Pancreas (tissue), 10 donors: Measurements from ENCODE around the gene ABAT. TPM values are rescaled to one million over a fixed set of nuclear protein-coding genes. Genes with fewer than 3 reads are reported as not detected.

Experiments used
- ATAC-seq, 4 donors: fragments of 200-7000 bp; cut with Tn5 transposase; one replicate each; pipeline versions ENCODE4 v1.8.0 to v1.9.1; 2020; ENCODE audit warnings: mild to moderate bottlenecking in 4 of 4, moderate library complexity in 4 of 4
- DNase-seq, 6 donors: peaks; one replicate each; pipeline ENCODE4 v3.0.0-alpha.2; 2020
- FAIRE-seq: peaks from 2 replicates; lab custom pipeline; 2012; peaks lifted over from hg19 to GRCh38; lab: Jason Lieb, UNC
- H3K27ac ChIP-seq, 4 donors: fragments of 200-600 bp; sonication (generic); 1 replicate in 3 of 4; 2 replicates in 1 of 4; pipeline versions ENCODE4 v1.5.0 to v1.8.0; 2020
- H3K27me3 ChIP-seq, 4 donors: fragments of 200-600 bp; one replicate each; pipeline ENCODE4 v1.8.0; 2021
- H3K36me3 ChIP-seq, 3 donors: fragments of 200-600 bp; sonication (generic) in 1 of 3; one replicate each; pipeline versions ENCODE4 v1.5.0 to v1.8.0; 2020 to 2021
- H3K4me1 ChIP-seq, 3 donors: fragments of 200-600 bp; one replicate each; pipeline ENCODE4 v1.8.0; 2021
- H3K4me3 ChIP-seq, 4 donors: fragments of 200-600 bp; sonication (generic) in 2 of 4; one replicate each; pipeline versions ENCODE4 v1.5.0 to v1.8.0; 2020 to 2021
- H3K9me3 ChIP-seq, 4 donors: fragments of 200-600 bp; one replicate each; pipeline ENCODE4 v1.8.0; 2021
- WGBS, 2 donors: extraction: QIAGEN DNeasy Blood & Tissue Kit; methylation state at CpG; one replicate each; pipeline ENCODE4 v1.1.7; 2013; 5-methylcytosine and 5-hydroxymethylcytosine counted together
- intact Hi-C, 3 donors: fragments of 100-400 bp; cut with DNase I; formaldehyde crosslinking; loops; one replicate each; pipeline versions ENCODE4 v1.11.1 to v1.14.2; 2022
- polyA plus RNA-seq, 2 donors: library from polyadenylated mRNA; stranded (reverse); fragments of 200-250 nt; gene quantifications; one replicate each; pipeline ENCODE4 v1.2.3, GENCODE V29; 2013
- total RNA-seq, 6 donors: library from RNA; stranded (reverse); fragmentation: NEBNext Ultra II Directional in 4 of 6; extraction: Animal tissue kit (Norgen Biotek cat#: 25700) in 4 of 6; gene quantifications; one replicate each; pipeline versions ENCODE4 v1.2.1 to v1.2.4, GENCODE V29; 2021 to 2023
- TF ChIP-seq, protein P1 (sequence below), 4 donors: fragments of 200-600 bp; sonication (generic) in 3 of 4; IDR thresholded peaks; one replicate each; pipeline versions ENCODE4 v1.5.0 to v1.8.0; 2021; ENCODE audit warnings: antibody characterized with exemption in 4 of 4
- donor health status: healthy with polysubstance abuse.
- donor health status: DM: no; HTN: no; CAD: no; lungs with moderate emphysema.
- donor health status: DM: no; HTN: no; CAD: no.
- donor health status: control.
- donor health status: control.
- donor health status: Bipolar disorder and iron deficiency.
- donor health status: DM: yes; HTN: yes; CAD: no.
- donor health status: DM: no; HTN: no; CAD: no.
- donor health status: DM: no; HTN: no; CAD: no.
- donor health status: DM: yes; HTN: yes; CAD: no.

Gene ABAT
- total and polyA plus RNA-seq, 8 donors: 21.5 to 50.2 (median 29.1) TPM

GRCh38 chr16:8761078-8761477 lies 86.7 kb downstream of the ABAT start:
- TF ChIP-seq, protein P1, sequence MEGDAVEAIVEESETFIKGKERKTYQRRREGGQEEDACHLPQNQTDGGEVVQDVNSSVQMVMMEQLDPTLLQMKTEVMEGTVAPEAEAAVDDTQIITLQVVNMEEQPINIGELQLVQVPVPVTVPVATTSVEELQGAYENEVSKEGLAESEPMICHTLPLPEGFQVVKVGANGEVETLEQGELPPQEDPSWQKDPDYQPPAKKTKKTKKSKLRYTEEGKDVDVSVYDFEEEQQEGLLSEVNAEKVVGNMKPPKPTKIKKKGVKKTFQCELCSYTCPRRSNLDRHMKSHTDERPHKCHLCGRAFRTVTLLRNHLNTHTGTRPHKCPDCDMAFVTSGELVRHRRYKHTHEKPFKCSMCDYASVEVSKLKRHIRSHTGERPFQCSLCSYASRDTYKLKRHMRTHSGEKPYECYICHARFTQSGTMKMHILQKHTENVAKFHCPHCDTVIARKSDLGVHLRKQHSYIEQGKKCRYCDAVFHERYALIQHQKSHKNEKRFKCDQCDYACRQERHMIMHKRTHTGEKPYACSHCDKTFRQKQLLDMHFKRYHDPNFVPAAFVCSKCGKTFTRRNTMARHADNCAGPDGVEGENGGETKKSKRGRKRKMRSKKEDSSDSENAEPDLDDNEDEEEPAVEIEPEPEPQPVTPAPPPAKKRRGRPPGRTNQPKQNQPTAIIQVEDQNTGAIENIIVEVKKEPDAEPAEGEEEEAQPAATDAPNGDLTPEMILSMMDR (IDR thresholded peaks at IDR 0.05): no peak
- no peak overlapping the region for H3K4me3 ChIP-seq
- H3K9me3 ChIP-seq: no peaks in the 10 kb centered on the region
- peak in 1 of 4 donors; percentile 21 for ATAC-seq
- intact Hi-C loops: no loop called here
- peak in 1 of 6 donors; percentile 22 for DNase-seq
- peaks cover 0 to 33% (median 0%) of the 10 kb centered on the region in 3 donors for H3K36me3 ChIP-seq
- H3K27ac ChIP-seq: no peak overlapping the region
- 77 to 82% methylated on average over 6 of the region's 6 CpGs for WGBS, 2 donors
- FAIRE-seq: no peak
- H3K4me1 ChIP-seq: no peaks in the 10 kb centered on the region
- H3K27me3 ChIP-seq: no peaks in the 10 kb centered on the region

- no peak for DNase-seq
- Histone ChIP-seq H3K9me3 (no peaks in the 10 kb centered on the region), H3K27ac (no peak overlapping the region), H3K4me3 (no peak overlapping the region), H3K36me3 (peaks cover 0 to 34% (median 0%) of the 10 kb centered on the region in 3 donors), H3K27me3 (no peaks in the 10 kb centered on the region), H3K4me1 (no peaks in the 10 kb centered on the region)
- no peak for FAIRE-seq
- no peak for ATAC-seq
- intact Hi-C loops: no loop called here
- WGBS, 2 donors: 88 to 92% methylated on average over 4 of the region's 4 CpGs
- TF ChIP-seq, protein P1 (IDR thresholded peaks at IDR 0.05): no peak
These were observed 87.8 kb downstream of the ABAT start for GRCh38 chr16:8762254-8762653.

- TF ChIP-seq, protein P1 (IDR thresholded peaks at IDR 0.05): no peak
- ATAC-seq: no peak
- no peak for DNase-seq
- whole genome bisulfite sequencing, 2 donors: 94 to 96% methylated on average over 3 of the region's 3 CpGs
- Histone ChIP-seq H3K9me3 (no peaks in the 10 kb centered on the region), H3K36me3 (peaks cover 0 to 37% (median 0%) of the 10 kb centered on the region in 3 donors), H3K4me3 (no peak overlapping the region), H3K4me1 (no peaks in the 10 kb centered on the region), H3K27ac (no peak overlapping the region), H3K27me3 (no peaks in the 10 kb centered on the region)
- intact Hi-C loops: no loop called here
- no peak for FAIRE-seq
These were observed 88.7 kb downstream of the ABAT start for GRCh38 chr16:8763083-8763482.

GRCh38 chr16:8763899-8764298 lies 89.5 kb downstream of the ABAT start:
- intact Hi-C loops: no loop called here
- FAIRE-seq: no peak
- H3K27ac ChIP-seq: no peak overlapping the region
- H3K27me3 ChIP-seq: no peaks in the 10 kb centered on the region
- H3K4me3 ChIP-seq: no peak overlapping the region
- DNase-seq: peak in 1 of 6 donors; percentile 34
- no peaks in the 10 kb centered on the region for H3K4me1 ChIP-seq
- ATAC-seq: no peak
- H3K36me3 ChIP-seq: peaks cover 0 to 45% (median 4%) of the 10 kb centered on the region in 3 donors
- TF ChIP-seq, protein P1 (IDR thresholded peaks at IDR 0.05): no peak
- H3K9me3 ChIP-seq: no peaks in the 10 kb centered on the region
- WGBS, 2 donors: 85 to 86% methylated on average over 10 of the region's 10 CpGs

DNA sequence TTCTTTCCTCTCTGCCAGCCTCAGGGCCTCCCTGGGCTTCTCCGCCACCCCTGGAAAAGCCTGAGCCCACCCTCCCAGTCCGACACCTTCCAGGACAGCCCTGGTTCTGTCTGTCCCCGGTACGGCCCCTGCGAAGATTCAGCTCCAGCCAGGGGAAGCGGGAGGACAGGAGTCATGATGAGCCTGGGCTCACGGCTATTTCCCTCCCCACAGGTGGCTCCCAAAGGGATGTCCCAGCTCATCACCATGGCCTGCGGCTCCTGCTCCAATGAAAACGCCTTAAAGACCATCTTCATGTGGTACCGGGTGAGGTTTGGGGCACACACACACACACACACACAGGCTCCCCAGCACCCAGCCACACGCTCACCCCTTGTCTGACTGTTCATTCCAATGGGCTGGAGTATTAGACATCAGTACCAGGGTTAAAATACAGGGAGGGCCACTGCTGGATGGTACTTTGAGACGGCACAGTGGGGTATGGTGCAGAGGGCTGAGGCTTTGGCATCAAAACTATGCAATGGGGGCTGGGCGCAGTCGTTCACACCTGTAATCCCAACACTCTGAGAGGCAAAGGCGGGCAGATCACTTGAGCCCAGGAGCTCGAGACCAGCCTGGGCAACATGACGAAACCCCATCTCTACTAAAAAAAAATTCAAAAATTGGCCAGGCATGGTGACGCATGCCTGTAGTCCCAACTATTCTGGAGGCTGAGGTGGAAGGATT lies 90.3 kb downstream of the ABAT start:
- Histone ChIP-seq H3K4me3 (no peak overlapping the region), H3K4me1 (no peaks in the 10 kb centered on the region), H3K9me3 (no peaks in the 10 kb centered on the region), H3K27me3 (no peaks in the 10 kb centered on the region), H3K36me3 (peaks cover 0 to 47% (median 4%) of the 10 kb centered on the region in 3 donors), H3K27ac (no peak overlapping the region)
- no peak for FAIRE-seq
- DNase-seq: no peak
- 90 to 92% methylated on average over 18 of the region's 18 CpGs for WGBS, 2 donors
- no peak for ATAC-seq
- intact Hi-C loops: no loop called here
- TF ChIP-seq, protein P1 (IDR thresholded peaks at IDR 0.05): no peak
